ENCODE results near the gene CCDC50.

DNA sequence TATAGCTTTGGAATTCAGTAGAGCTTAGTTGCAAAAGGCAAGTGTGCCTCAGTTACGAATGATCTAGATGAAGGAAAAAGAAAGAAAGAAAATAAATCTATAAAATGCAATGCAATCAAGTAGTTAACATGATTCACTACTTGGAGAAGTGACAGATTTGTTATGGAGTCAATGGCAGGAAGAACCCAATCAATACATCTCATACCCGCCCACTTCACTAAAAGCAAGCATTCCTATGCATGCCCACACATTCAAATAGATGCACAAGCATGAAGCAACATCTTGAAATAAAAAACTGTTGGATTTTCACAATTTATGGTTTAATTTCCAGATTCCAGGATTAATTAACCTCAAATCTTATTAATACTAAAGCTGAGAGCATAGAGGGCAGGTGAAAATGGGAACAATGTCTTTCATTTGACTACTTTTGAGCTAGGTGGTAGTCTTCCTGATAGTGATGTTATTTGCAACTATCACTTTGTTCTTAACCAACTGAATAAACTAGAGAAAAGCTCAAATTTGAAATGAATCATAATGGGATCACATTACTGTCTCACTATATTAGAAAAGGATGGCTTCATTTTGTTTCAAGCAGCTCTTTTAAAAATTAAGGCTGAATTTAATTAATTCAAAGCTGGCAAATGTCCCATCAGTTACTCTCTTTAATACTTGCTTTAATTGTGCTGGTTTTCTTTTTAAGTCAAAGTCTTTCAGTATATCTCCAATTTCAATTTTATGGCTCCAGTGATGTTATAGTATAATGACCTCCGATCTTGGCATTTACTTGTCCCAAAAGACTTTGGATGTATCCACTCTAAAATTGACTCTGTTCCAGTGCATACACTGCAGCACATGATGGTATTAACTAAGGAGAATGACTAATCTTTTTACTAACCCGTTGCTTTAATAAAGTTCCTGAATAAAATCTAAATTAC, 46.7 kb upstream of the CCDC50 start:
- TF ChIP-seq, protein P1, sequence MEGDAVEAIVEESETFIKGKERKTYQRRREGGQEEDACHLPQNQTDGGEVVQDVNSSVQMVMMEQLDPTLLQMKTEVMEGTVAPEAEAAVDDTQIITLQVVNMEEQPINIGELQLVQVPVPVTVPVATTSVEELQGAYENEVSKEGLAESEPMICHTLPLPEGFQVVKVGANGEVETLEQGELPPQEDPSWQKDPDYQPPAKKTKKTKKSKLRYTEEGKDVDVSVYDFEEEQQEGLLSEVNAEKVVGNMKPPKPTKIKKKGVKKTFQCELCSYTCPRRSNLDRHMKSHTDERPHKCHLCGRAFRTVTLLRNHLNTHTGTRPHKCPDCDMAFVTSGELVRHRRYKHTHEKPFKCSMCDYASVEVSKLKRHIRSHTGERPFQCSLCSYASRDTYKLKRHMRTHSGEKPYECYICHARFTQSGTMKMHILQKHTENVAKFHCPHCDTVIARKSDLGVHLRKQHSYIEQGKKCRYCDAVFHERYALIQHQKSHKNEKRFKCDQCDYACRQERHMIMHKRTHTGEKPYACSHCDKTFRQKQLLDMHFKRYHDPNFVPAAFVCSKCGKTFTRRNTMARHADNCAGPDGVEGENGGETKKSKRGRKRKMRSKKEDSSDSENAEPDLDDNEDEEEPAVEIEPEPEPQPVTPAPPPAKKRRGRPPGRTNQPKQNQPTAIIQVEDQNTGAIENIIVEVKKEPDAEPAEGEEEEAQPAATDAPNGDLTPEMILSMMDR (conservative IDR thresholded peaks at IDR 0.05; ENCODE audit: low read length): no peak
- TF ChIP-seq EZH2phosphoT487 (IDR thresholded peaks at IDR 0.05; ENCODE audit: borderline replicate concordance): no peak

Data from Loucy (cell line).